ENCODE results near the gene ABCF2.

Gene ABCF2

DNA sequence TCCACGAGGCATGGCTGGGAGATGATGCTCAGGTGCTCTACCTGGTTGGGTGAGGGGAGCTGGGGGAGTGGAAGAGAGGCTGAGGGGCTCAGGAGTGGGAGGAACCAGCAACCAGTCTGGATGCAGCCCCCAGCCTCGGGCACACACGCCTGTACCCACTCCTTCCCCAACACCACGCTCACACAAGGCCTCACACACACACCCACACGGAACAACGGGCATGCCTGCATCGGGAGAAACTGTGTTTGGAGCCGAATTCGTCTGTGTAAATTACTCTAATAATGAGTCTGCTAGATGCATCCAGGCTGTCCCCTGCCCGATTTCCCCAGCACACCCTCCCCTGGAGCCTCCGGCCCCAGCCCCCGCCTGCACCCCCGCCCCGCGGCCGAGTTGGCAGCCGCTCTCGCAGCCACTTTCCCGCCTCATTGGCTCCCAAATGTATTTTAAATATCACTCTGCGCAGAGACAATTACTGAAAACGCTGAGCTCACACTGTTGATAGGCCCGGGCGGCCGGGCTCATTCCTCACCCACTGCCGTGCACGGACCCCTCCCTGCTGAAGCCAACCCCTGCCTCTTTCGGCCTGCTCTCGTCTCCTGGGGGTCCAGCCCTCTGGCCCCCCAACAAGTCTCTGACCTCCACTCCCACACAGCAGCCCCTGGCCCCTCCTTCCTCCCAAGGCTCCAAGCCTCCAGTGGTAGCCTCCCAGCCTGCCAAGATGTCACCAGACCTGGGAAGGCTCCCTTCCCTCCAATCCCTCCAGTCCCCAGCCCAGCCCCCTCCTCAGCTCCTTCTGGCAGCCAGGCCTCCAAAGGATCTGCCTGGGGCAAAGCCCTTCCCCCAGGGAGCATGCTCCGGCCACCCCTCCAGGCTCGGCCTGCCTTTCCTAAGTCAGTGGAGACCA lies 27.8 kb downstream of the ABCF2 start:
- ATAC-seq (ENCODE audit: low read depth) (no peak), DNase-seq (ENCODE audit: low spot score) (no peak)
- Histone ChIP-seq H3K36me3 (ENCODE audit: low read depth) (no peaks in the 10 kb centered on the region), H3K4me3 (ENCODE audit: severe bottlenecking) (no peak overlapping the region), H3K9me3 (ENCODE audit: severe bottlenecking) (no peaks in the 10 kb centered on the region), H3K4me1 (ENCODE audit: insufficient read depth, poor library complexity, severe bottlenecking) (no peaks in the 10 kb centered on the region), H3K27ac (ENCODE audit: poor library complexity, severe bottlenecking) (no peak overlapping the region), H3K27me3 (ENCODE audit: insufficient read depth, poor library complexity, severe bottlenecking) (peaks cover 36% of the 10 kb centered on the region)
- TF ChIP-seq, protein P1, sequence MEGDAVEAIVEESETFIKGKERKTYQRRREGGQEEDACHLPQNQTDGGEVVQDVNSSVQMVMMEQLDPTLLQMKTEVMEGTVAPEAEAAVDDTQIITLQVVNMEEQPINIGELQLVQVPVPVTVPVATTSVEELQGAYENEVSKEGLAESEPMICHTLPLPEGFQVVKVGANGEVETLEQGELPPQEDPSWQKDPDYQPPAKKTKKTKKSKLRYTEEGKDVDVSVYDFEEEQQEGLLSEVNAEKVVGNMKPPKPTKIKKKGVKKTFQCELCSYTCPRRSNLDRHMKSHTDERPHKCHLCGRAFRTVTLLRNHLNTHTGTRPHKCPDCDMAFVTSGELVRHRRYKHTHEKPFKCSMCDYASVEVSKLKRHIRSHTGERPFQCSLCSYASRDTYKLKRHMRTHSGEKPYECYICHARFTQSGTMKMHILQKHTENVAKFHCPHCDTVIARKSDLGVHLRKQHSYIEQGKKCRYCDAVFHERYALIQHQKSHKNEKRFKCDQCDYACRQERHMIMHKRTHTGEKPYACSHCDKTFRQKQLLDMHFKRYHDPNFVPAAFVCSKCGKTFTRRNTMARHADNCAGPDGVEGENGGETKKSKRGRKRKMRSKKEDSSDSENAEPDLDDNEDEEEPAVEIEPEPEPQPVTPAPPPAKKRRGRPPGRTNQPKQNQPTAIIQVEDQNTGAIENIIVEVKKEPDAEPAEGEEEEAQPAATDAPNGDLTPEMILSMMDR (IDR thresholded peaks at IDR 0.05; ENCODE audit: poor library complexity, severe bottlenecking) = no peak

DNA sequence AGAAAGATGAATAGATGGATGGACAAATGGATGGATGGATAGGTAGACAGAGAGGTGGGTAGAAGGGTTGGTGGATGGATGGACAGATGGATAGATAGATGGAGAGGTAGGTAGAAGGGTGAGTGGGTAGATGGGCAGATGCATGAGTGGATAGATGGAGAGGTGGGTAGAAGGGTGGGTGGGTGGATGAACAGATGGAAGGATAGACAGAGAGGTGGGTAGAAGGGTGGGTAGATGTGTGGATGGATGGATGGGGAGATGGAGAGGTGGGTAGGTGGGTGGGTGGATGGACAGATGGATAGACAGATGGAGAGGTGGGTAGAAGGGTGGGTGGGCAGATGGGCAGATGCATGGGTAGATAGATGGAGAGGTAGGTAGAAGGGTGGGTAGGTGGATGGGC lies 29.1 kb downstream of the ABCF2 start:
- no peaks in the 10 kb centered on the region for H3K4me1 ChIP-seq (ENCODE audit: insufficient read depth, poor library complexity, severe bottlenecking)
- peaks cover 26% of the 10 kb centered on the region for H3K27me3 ChIP-seq (ENCODE audit: insufficient read depth, poor library complexity, severe bottlenecking)
- TF ChIP-seq, protein P1 (IDR thresholded peaks at IDR 0.05; ENCODE audit: poor library complexity, severe bottlenecking) = no peak
- ATAC-seq (ENCODE audit: low read depth) (no peak), DNase-seq (ENCODE audit: low spot score) (no peak)
- no peaks in the 10 kb centered on the region for H3K9me3 ChIP-seq (ENCODE audit: severe bottlenecking)
- H3K27ac ChIP-seq (ENCODE audit: poor library complexity, severe bottlenecking) = no peak overlapping the region
- no peaks in the 10 kb centered on the region for H3K36me3 ChIP-seq (ENCODE audit: low read depth)
- H3K4me3 ChIP-seq (ENCODE audit: severe bottlenecking) = no peak overlapping the region

DNA sequence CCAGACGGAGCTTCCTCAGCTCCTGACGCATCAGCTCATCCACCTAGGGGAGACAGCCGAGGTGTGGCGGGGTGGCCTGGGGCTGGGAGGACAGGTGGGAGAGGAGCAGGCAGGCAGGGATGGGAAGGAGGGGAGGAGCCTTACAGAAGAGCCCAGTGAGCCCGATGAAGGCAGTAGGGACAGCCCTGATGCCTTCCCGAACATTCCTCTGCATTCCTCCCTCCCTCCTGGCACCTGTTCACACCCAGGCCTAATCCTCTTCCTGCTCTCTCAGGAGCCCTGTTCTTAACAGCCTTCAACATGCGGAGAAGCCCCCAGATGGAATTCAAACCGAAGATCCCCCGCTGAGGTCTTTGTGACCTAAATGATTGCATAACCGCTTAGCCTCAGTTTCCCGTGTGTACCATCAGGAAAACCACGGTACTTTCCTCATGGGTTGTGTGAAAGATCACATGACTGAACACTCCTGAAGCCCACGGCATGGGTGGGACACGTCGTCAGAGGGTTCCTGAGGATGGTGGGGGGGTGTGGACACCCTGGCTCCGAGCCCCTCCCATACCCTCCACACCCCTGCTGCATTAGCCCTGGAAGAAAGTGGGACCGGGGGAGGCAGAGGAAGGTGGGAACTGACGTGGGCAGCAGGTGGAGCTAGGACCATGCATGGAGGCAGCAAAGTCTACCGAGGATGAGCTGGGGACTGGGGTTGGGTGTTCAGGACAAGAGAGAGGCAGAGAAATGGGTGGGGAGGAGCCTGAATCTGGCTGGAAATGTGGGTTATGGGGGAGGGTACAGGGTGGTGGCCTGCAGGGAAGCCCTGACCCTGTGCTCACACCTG lies 31.2 kb downstream of the ABCF2 start:
- H3K27me3 ChIP-seq (ENCODE audit: insufficient read depth, poor library complexity, severe bottlenecking) = peaks cover 17% of the 10 kb centered on the region
- no peaks in the 10 kb centered on the region for H3K36me3 ChIP-seq (ENCODE audit: low read depth)
- no peaks in the 10 kb centered on the region for H3K4me1 ChIP-seq (ENCODE audit: insufficient read depth, poor library complexity, severe bottlenecking)
- H3K27ac ChIP-seq (ENCODE audit: poor library complexity, severe bottlenecking) = no peak overlapping the region
- no peak overlapping the region for H3K4me3 ChIP-seq (ENCODE audit: severe bottlenecking)
- no peak for ATAC-seq (ENCODE audit: low read depth)
- TF ChIP-seq, protein P1 (IDR thresholded peaks at IDR 0.05; ENCODE audit: poor library complexity, severe bottlenecking) = no peak
- no peaks in the 10 kb centered on the region for H3K9me3 ChIP-seq (ENCODE audit: severe bottlenecking)
- no peak for DNase-seq (ENCODE audit: low spot score)

DNA sequence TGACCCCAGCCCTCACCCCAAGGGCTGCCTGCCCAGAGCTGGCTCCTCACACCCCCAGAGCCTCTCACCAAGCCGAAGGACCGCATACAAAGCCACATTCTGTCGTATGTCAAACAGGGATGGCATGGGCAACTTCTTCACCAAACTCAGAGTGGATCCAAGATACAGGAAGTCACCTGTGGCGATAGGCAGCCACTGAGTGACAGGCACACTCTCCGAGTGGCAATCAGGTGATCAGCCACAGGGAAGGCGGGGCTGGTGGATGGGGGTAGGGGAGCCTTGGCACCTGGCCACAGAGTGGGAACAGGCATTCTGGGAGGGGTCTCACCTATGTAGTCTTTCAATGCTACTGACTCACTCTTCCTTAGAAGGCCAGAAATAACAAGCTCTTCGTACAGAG lies 32.8 kb downstream of the ABCF2 start:
- Histone ChIP-seq H3K27ac (ENCODE audit: poor library complexity, severe bottlenecking) (no peak overlapping the region), H3K36me3 (ENCODE audit: low read depth) (no peaks in the 10 kb centered on the region), H3K9me3 (ENCODE audit: severe bottlenecking) (no peaks in the 10 kb centered on the region), H3K27me3 (ENCODE audit: insufficient read depth, poor library complexity, severe bottlenecking) (peaks cover 24% of the 10 kb centered on the region), H3K4me1 (ENCODE audit: insufficient read depth, poor library complexity, severe bottlenecking) (no peaks in the 10 kb centered on the region), H3K4me3 (ENCODE audit: severe bottlenecking) (no peak overlapping the region)
- no peak for ATAC-seq (ENCODE audit: low read depth)
- no peak for DNase-seq (ENCODE audit: low spot score)
- TF ChIP-seq, protein P1 (IDR thresholded peaks at IDR 0.05; ENCODE audit: poor library complexity, severe bottlenecking) = no peak
